GM12891 (cell line): Measurements from ENCODE around the gene SPAG17.

ENCODE experiments used
- POLR2A ChIP-seq: IDR thresholded peaks from 2 replicates; pipeline ENCODE4 v1.6.1; 2011; ENCODE audit warnings: low read depth, low read length, control low read depth
- TAF1 ChIP-seq: IDR thresholded peaks from 2 replicates; pipeline ENCODE4 v1.6.1; 2011; ENCODE audit warnings: low read depth, low read length, control low read depth

GRCh38 chr1:118077331-118078045, 107.5 kb downstream of the SPAG17 start:
- TF ChIP-seq TAF1: no peak
- TF ChIP-seq POLR2A: no peak
